CD4-positive, alpha-beta memory T cell (primary cell): ENCODE results near the gene PTCHD1. TPM values are rescaled to one million over a fixed set of nuclear protein-coding genes. Genes with fewer than 3 reads are reported as not detected.

Experiments
- CTCF ChIA-PET: fragments of 350-600 bp; sonication (Branson Sonifier 250); formaldehyde crosslinking; loops from one replicate; lab custom pipeline; 2021; ENCODE audit warnings: inconsistent platforms; ENCODE audit not compliant: partially characterized antibody; lab: Charles Lee
- POLR2A ChIA-PET: fragments of 350-600 bp; sonication (Branson Sonifier 250); formaldehyde crosslinking; loops from one replicate; lab custom pipeline; 2021; ENCODE audit not compliant: partially characterized antibody; lab: Charles Lee
- DNase-seq, 5 donors: peaks; one replicate each; pipeline versions ENCODE4 v3.0.0 to v3.0.0-alpha.2; 2020 to 2022; ENCODE audit warnings: mixed read lengths in 1 of 5
- H3K27ac ChIP-seq: one replicate; pipeline ENCODE4 v1.7.0; 2013; ENCODE audit warnings: low read depth, low read length
- H3K27me3 ChIP-seq: 2 replicates; pipeline ENCODE4 v1.7.0; 2013; ENCODE audit warnings: mild to moderate bottlenecking, low read length, moderate library complexity; ENCODE audit not compliant: insufficient read depth
- H3K36me3 ChIP-seq: 2 replicates; pipeline ENCODE4 v1.7.0; 2013; ENCODE audit warnings: mild to moderate bottlenecking, low read length, moderate library complexity; ENCODE audit not compliant: insufficient read depth
- H3K4me1 ChIP-seq: 2 replicates; pipeline ENCODE4 v1.7.0; 2013; ENCODE audit warnings: mild to moderate bottlenecking, low read length, moderate library complexity; ENCODE audit not compliant: insufficient read depth
- H3K4me3 ChIP-seq, 2 donors: one replicate each; pipeline ENCODE4 v1.7.0; 2013; ENCODE audit warnings: low read length in 2 of 2, mild to moderate bottlenecking in 1 of 2
- H3K9me3 ChIP-seq, 2 donors: one replicate each; pipeline ENCODE4 v1.7.0; 2013; ENCODE audit warnings: low read length in 2 of 2, control low read depth in 1 of 2; ENCODE audit not compliant: control insufficient read depth in 1 of 2
- H3K27ac Mint-ChIP-seq, 7 donors: one replicate each; pipeline ENCODE4 v1.8.0; 2020 to 2021; ENCODE audit warnings: mixed read lengths in 7 of 7, mild to moderate bottlenecking in 6 of 7, inconsistent platforms in 3 of 7, moderate library complexity in 3 of 7
- H3K27me3 Mint-ChIP-seq, 2 donors: one replicate each; pipeline ENCODE4 v1.8.0; 2020 to 2021; ENCODE audit warnings: mixed read lengths in 2 of 2
- H3K36me3 Mint-ChIP-seq, 2 donors: one replicate each; pipeline ENCODE4 v1.8.0; 2020 to 2021; ENCODE audit warnings: mixed read lengths in 2 of 2, inconsistent platforms in 1 of 2, mild to moderate bottlenecking in 1 of 2
- H3K4me1 Mint-ChIP-seq, 4 donors: one replicate each; pipeline ENCODE4 v1.8.0; 2020 to 2021; ENCODE audit warnings: mixed read lengths in 4 of 4, mild to moderate bottlenecking in 1 of 4
- H3K4me3 Mint-ChIP-seq, 8 donors: one replicate each; pipeline ENCODE4 v1.8.0; 2020 to 2021; ENCODE audit warnings: mixed read lengths in 8 of 8, mild to moderate bottlenecking in 7 of 8, moderate library complexity in 6 of 8, inconsistent platforms in 3 of 8
- H3K9me3 Mint-ChIP-seq, 8 donors: one replicate each; pipeline ENCODE4 v1.8.0; 2020 to 2021; ENCODE audit warnings: mixed read lengths in 8 of 8, mild to moderate bottlenecking in 5 of 8, inconsistent platforms in 3 of 8, moderate library complexity in 1 of 8
- intact Hi-C: fragments of 100-400 bp; cut with micrococcal nuclease; formaldehyde crosslinking; loops from one replicate; pipeline ENCODE4 v1.15.1; 2023
- polyA plus RNA-seq, 2 donors: library from polyadenylated mRNA; unstranded; fragments of 300-500 nt; fragmentation: Illumina TruSeq; gene quantifications; one replicate each; pipeline ENCODE4 v1.2.3, GENCODE V29; 2021
- total RNA-seq, 2 experiments: library from RNA; stranded (reverse); gene quantifications; one replicate each; pipeline ENCODE4 v1.2.3, GENCODE V29; 2021

The PTCHD1 gene
- total and polyA plus RNA-seq, 4 experiments from 2014 or later, result not detected

- no peaks in the 10 kb centered on the region for H3K4me1 ChIP-seq
- H3K9me3 Mint-ChIP-seq, result peaks cover 0 to 12% (median 0%) of the 10 kb centered on the region in 8 donors
- H3K27me3 ChIP-seq, result no peaks in the 10 kb centered on the region
- peaks cover 0 to 9% (median 2%) of the 10 kb centered on the region in 4 donors for H3K4me1 Mint-ChIP-seq
- H3K4me3 Mint-ChIP-seq, result peak overlapping the region in 2 of 8 donors; percentile 6 to 15
- POLR2A ChIA-PET, result no interaction called here
- no peak for DNase-seq
- peaks cover 18 to 24% of the 10 kb centered on the region in 2 donors for H3K27me3 Mint-ChIP-seq
- CTCF ChIA-PET, result no interaction called here
- intact Hi-C loops, result no loop called here
- H3K9me3 ChIP-seq, result no peaks in the 10 kb centered on the region
- no peak overlapping the region for H3K4me3 ChIP-seq
- H3K27ac ChIP-seq, result no peak overlapping the region
- H3K27ac Mint-ChIP-seq, result no peak overlapping the region
- no peaks in the 10 kb centered on the region for H3K36me3 Mint-ChIP-seq
- no peaks in the 10 kb centered on the region for H3K36me3 ChIP-seq
Measured at GRCh38 chrX:23333842-23334520, 668 bp upstream of the PTCHD1 start.

GRCh38 chrX:23334521-23334847 lies 165 bp upstream of the PTCHD1 start:
- H3K9me3 Mint-ChIP-seq, result peaks cover 0 to 12% (median 0%) of the 10 kb centered on the region in 8 donors
- no peaks in the 10 kb centered on the region for H3K36me3 ChIP-seq
- H3K4me1 Mint-ChIP-seq, result peaks cover 0 to 9% (median 2%) of the 10 kb centered on the region in 4 donors
- no peak overlapping the region for H3K4me3 Mint-ChIP-seq
- ChIA-PET CTCF (no interaction called here), POLR2A (no interaction called here)
- DNase-seq, result no peak
- no peak overlapping the region for H3K27ac ChIP-seq
- no peaks in the 10 kb centered on the region for H3K4me1 ChIP-seq
- intact Hi-C loops, result no loop called here
- no peaks in the 10 kb centered on the region for H3K9me3 ChIP-seq
- H3K27me3 Mint-ChIP-seq, result peaks cover 18 to 24% of the 10 kb centered on the region in 2 donors
- H3K27me3 ChIP-seq, result no peaks in the 10 kb centered on the region
- no peaks in the 10 kb centered on the region for H3K36me3 Mint-ChIP-seq
- no peak overlapping the region for H3K27ac Mint-ChIP-seq
- no peak overlapping the region for H3K4me3 ChIP-seq

GRCh38 chrX:23338334-23338733 lies 3.7 kb downstream of the PTCHD1 start:
- CTCF ChIA-PET, result no interaction called here
- peaks cover 0 to 6% (median under 1%) of the 10 kb centered on the region in 8 donors for H3K9me3 Mint-ChIP-seq

GRCh38 chrX:23341452-23341851 lies 6.8 kb downstream of the PTCHD1 start:
- intact Hi-C loops, result no loop called here
- Mint-ChIP-seq H3K9me3 (peaks cover 0 to 6% (median 0%) of the 10 kb centered on the region in 8 donors), H3K4me1 (no peaks in the 10 kb centered on the region), H3K36me3 (peaks cover 0 to 3% of the 10 kb centered on the region in 2 donors), H3K4me3 (no peak overlapping the region), H3K27ac (no peak overlapping the region), H3K27me3 (peaks cover 2 to 7% of the 10 kb centered on the region in 2 donors)
- no peak overlapping the region for H3K27ac ChIP-seq
- CTCF ChIA-PET, result no interaction called here
- no peaks in the 10 kb centered on the region for H3K27me3 ChIP-seq
- H3K9me3 ChIP-seq, result no peaks in the 10 kb centered on the region
- no peak for DNase-seq
- POLR2A ChIA-PET, result no interaction called here
- H3K36me3 ChIP-seq, result no peaks in the 10 kb centered on the region
- no peak overlapping the region for H3K4me3 ChIP-seq
- H3K4me1 ChIP-seq, result no peaks in the 10 kb centered on the region

More at GRCh38 chrX:23338334-23338733, 3.7 kb downstream of the PTCHD1 start:
- intact Hi-C loops, result no loop called here
- Histone ChIP-seq H3K27me3 (no peaks in the 10 kb centered on the region), H3K36me3 (no peaks in the 10 kb centered on the region), H3K27ac (no peak overlapping the region), H3K4me3 (no peak overlapping the region), H3K4me1 (no peaks in the 10 kb centered on the region), H3K9me3 (no peaks in the 10 kb centered on the region)
- Mint-ChIP-seq H3K4me3 (no peak overlapping the region), H3K36me3 (no peaks in the 10 kb centered on the region), H3K27ac (no peak overlapping the region), H3K27me3 (peaks cover 8 to 15% of the 10 kb centered on the region in 2 donors), H3K4me1 (peaks cover 0 to 3% (median under 1%) of the 10 kb centered on the region in 4 donors)
- no peak for DNase-seq
- POLR2A ChIA-PET, result no interaction called here

GRCh38 chrX:23344238-23344903 lies 9.7 kb downstream of the PTCHD1 start:
- no peak overlapping the region for H3K27ac ChIP-seq
- H3K4me1 Mint-ChIP-seq, result no peaks in the 10 kb centered on the region
- H3K27me3 Mint-ChIP-seq, result peaks cover 0 to 3% of the 10 kb centered on the region in 2 donors
- no peaks in the 10 kb centered on the region for H3K36me3 ChIP-seq
- H3K4me1 ChIP-seq, result no peaks in the 10 kb centered on the region
- no peaks in the 10 kb centered on the region for H3K9me3 ChIP-seq
- ChIA-PET POLR2A (no interaction called here), CTCF (no interaction called here)
- no peak overlapping the region for H3K27ac Mint-ChIP-seq
- no peak overlapping the region for H3K4me3 Mint-ChIP-seq
- peaks cover 0 to 6% (median 0%) of the 10 kb centered on the region in 8 donors for H3K9me3 Mint-ChIP-seq
- H3K4me3 ChIP-seq, result no peak overlapping the region
- peaks cover 0 to 4% of the 10 kb centered on the region in 2 donors for H3K36me3 Mint-ChIP-seq
- intact Hi-C loops, result no loop called here
- no peaks in the 10 kb centered on the region for H3K27me3 ChIP-seq
- DNase-seq, result no peak

- H3K27me3 Mint-ChIP-seq, result peaks cover 0 to 3% of the 10 kb centered on the region in 2 donors
- H3K4me1 Mint-ChIP-seq, result no peaks in the 10 kb centered on the region
- no peak overlapping the region for H3K4me3 ChIP-seq
Measured at GRCh38 chrX:23344904-23345271, 10.2 kb downstream of the PTCHD1 start.

DNA sequence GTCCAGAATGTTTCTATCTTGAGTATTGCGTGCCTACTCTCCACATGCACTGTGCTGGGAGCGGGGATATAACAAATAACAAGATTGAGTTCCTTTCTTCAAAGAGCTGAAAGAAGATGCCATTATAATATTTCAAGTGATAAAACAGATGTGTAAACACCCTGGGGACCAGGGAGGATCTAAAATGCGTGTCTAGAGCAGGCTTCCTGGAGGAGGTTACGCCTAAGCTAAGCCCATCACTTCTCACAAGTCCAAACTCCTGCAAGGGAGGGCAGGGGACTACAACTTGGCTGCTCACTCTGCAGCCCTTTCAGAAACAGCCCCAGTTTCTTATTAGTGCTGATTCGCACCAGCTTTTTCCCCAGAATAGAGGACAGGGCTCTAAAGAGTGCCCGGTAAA lies 21.5 kb downstream of the PTCHD1 start:
- no peaks in the 10 kb centered on the region for H3K27me3 Mint-ChIP-seq
- no peak for DNase-seq
- no peak overlapping the region for H3K4me3 ChIP-seq
- no peaks in the 10 kb centered on the region for H3K36me3 ChIP-seq
- H3K36me3 Mint-ChIP-seq, result no peaks in the 10 kb centered on the region
- H3K27ac ChIP-seq, result no peak overlapping the region
- H3K9me3 Mint-ChIP-seq, result peaks cover 0 to 13% (median 3%) of the 10 kb centered on the region in 8 donors
- H3K27me3 ChIP-seq, result no peaks in the 10 kb centered on the region
- CTCF ChIA-PET, result no interaction called here
- H3K9me3 ChIP-seq, result no peaks in the 10 kb centered on the region
- POLR2A ChIA-PET, result no interaction called here
- H3K4me3 Mint-ChIP-seq, result no peak overlapping the region
- no peaks in the 10 kb centered on the region for H3K4me1 ChIP-seq
- no peak overlapping the region for H3K27ac Mint-ChIP-seq
- intact Hi-C loops, result no loop called here
- no peaks in the 10 kb centered on the region for H3K4me1 Mint-ChIP-seq

More at GRCh38 chrX:23344904-23345271, 10.2 kb downstream of the PTCHD1 start:
- intact Hi-C loops, result no loop called here
- ChIA-PET POLR2A (no interaction called here), CTCF (no interaction called here)
- DNase-seq, result no peak
- no peaks in the 10 kb centered on the region for H3K27me3 ChIP-seq
- Mint-ChIP-seq H3K9me3 (peaks cover 0 to 6% (median 0%) of the 10 kb centered on the region in 8 donors), H3K36me3 (peaks cover 0 to 4% of the 10 kb centered on the region in 2 donors), H3K4me3 (no peak overlapping the region), H3K27ac (no peak overlapping the region)
- H3K9me3 ChIP-seq, result no peaks in the 10 kb centered on the region
- no peaks in the 10 kb centered on the region for H3K36me3 ChIP-seq
- H3K4me1 ChIP-seq, result no peaks in the 10 kb centered on the region
- no peak overlapping the region for H3K27ac ChIP-seq
